Uterus (tissue), 2 donors: ENCODE results near the gene ADARB1.

Source experiments
- CTCF ChIP-seq, 4 experiments: fragments of 200-600 bp in 2 of 4; fragments of 450-650 bp in 2 of 4; sonication (generic) in 2 of 4; IDR thresholded peaks; one replicate each; pipeline ENCODE4 v1.5.1; 2016 to 2019; ENCODE audit warnings: antibody characterized with exemption in 4 of 4, mild to moderate bottlenecking in 2 of 4, moderate library complexity in 1 of 4
- POLR2A ChIP-seq, 2 donors: fragments of 450-650 bp; IDR thresholded peaks; one replicate each; pipeline ENCODE4 v1.6.1; 2016; ENCODE audit warnings: antibody characterized with exemption in 2 of 2, mild to moderate bottlenecking in 1 of 2, moderate library complexity in 1 of 2

- TF ChIP-seq CTCF (IDR thresholded peaks at IDR 0.05) (no peak), POLR2A (IDR thresholded peaks at IDR 0.05) (no peak)
Observed at GRCh38 chr21:45056917-45057560, 17.3 kb upstream of the ADARB1 start.
